Keratinocyte (primary cell): ENCODE measurements around the gene ACYP1.

Source experiments
- CTCF ChIP-seq, 3 experiments: IDR thresholded peaks in 1 of 3; conservative IDR thresholded peaks in 1 of 3; optimal IDR thresholded peaks in 1 of 3; 2 replicates in 2 of 3; 3 replicates in 1 of 3; pipeline versions ENCODE3 to v1.5.1; 2011; ENCODE audit warnings: low read length in 3 of 3, mild to moderate bottlenecking in 3 of 3, moderate library complexity in 2 of 3, control low read depth in 1 of 3, inconsistent platforms in 1 of 3; ENCODE audit not compliant: insufficient read depth in 2 of 3; ENCODE audit errors: extremely low read depth in 1 of 3
- EZH2 ChIP-seq: IDR thresholded peaks from one replicate; pipeline ENCODE4 v1.6.1; 2012; ENCODE audit warnings: inconsistent platforms, mild to moderate bottlenecking, low read length, moderate library complexity

GRCh38 chr14:75005357-75005756 lies 58.5 kb downstream of the ACYP1 start:
- TF ChIP-seq CTCF (optimal IDR thresholded peaks at IDR 0.05 in 1 of 3, IDR thresholded peaks at IDR 0.05 in 1 of 3, conservative IDR thresholded peaks at IDR 0.05 in 1 of 3; ENCODE audit: extremely low read depth in 1 of 3, insufficient read depth in 2 of 3, low read length in 3 of 3) (no peak), EZH2 (no peak)
